OCI-LY7 (cell line): ENCODE results near the gene PXDC1. TPM values are rescaled to one million over a fixed set of nuclear protein-coding genes. Genes with fewer than 3 reads are reported as not detected.

Experiments used
- BruUV-seq: library from RNA; stranded (reverse); fragments of 400-500 nt; replicated peaks from 2 replicates; lab custom pipeline; 2021; lab: Mats Ljungman, UMichigan
- CTCF ChIA-PET: fragments of 300-600 bp; sonication (Branson Sonifier 250); formaldehyde crosslinking; loops from one replicate; lab custom pipeline; 2022; ENCODE audit warnings: antibody characterized with exemption; ENCODE audit not compliant: unreplicated experiment; lab: Charles Lee
- POLR2A ChIA-PET: fragments of 300-600 bp; sonication (Branson Sonifier 250); formaldehyde crosslinking; loops from one replicate; lab custom pipeline; 2022; ENCODE audit warnings: antibody characterized with exemption; lab: Charles Lee
- DNase-seq: peaks from one replicate; pipeline ENCODE4 v3.0.0-alpha.2; 2015; ENCODE audit warnings: low spot score
- H2AFZ ChIP-seq: fragments of 200-600 bp; sonication (generic), shearing (Covaris generic); 2 replicates; pipeline ENCODE4 v1.6.1; 2014; ENCODE audit warnings: mild to moderate bottlenecking, antibody characterized with exemption, low read length, moderate library complexity
- H3K27ac ChIP-seq: fragments of 200-600 bp; sonication (generic); 2 replicates; pipeline ENCODE4 v1.5.1; 2014; ENCODE audit warnings: mixed run types, low read depth, mild to moderate bottlenecking, moderate library complexity, low read length, inconsistent platforms; ENCODE audit not compliant: poor library complexity, severe bottlenecking
- H3K36me3 ChIP-seq: fragments of 200-600 bp; sonication (generic); 2 replicates; pipeline ENCODE4 v1.6.1; 2014; ENCODE audit warnings: mild to moderate bottlenecking, antibody characterized with exemption, low read length, moderate library complexity, mixed read lengths; ENCODE audit not compliant: insufficient read depth
- H3K4me1 ChIP-seq: fragments of 200-600 bp; sonication (generic); 2 replicates; pipeline ENCODE4 v1.5.1; 2014; ENCODE audit warnings: mild to moderate bottlenecking, low read length; ENCODE audit not compliant: insufficient read depth, poor library complexity, severe bottlenecking
- H3K4me2 ChIP-seq: fragments of 200-600 bp; sonication (generic); 2 replicates; pipeline ENCODE4 v1.6.1; 2014; ENCODE audit warnings: mild to moderate bottlenecking, low read length
- H3K4me3 ChIP-seq: fragments of 200-600 bp; sonication (generic); 2 replicates; pipeline ENCODE4 v1.5.1; 2014; ENCODE audit warnings: mild to moderate bottlenecking, low read depth, low read length; ENCODE audit not compliant: poor library complexity, severe bottlenecking
- H3K79me2 ChIP-seq: fragments of 200-600 bp; sonication (generic); 2 replicates; pipeline ENCODE4 v1.6.1; 2016; ENCODE audit warnings: low read depth, mild to moderate bottlenecking, low read length, moderate library complexity, mixed read lengths; ENCODE audit not compliant: insufficient read depth
- H3K9me2 ChIP-seq: fragments of 200-600 bp; sonication (generic); 2 replicates; pipeline ENCODE4 v1.6.1; 2016; ENCODE audit warnings: mild to moderate bottlenecking, low read length, mixed read lengths; ENCODE audit not compliant: insufficient read depth
- H3K9me3 ChIP-seq: fragments of 200-600 bp; sonication (generic); 2 replicates; pipeline ENCODE4 v1.6.1; 2014; ENCODE audit warnings: mild to moderate bottlenecking, mixed run types, low read length, mixed read lengths
- H4K20me1 ChIP-seq: fragments of 200-600 bp; sonication (generic); 2 replicates; pipeline ENCODE4 v1.6.1; 2014; ENCODE audit warnings: mild to moderate bottlenecking, antibody characterized with exemption, low read length, moderate library complexity, mixed read lengths; ENCODE audit not compliant: insufficient read depth
- CTCF ChIP-seq: fragments of 200-600 bp; sonication (generic); conservative IDR thresholded peaks from 2 replicates; pipeline ENCODE4 v1.5.1; 2014; ENCODE audit warnings: mild to moderate bottlenecking, antibody characterized with exemption, low read length, moderate library complexity, mixed read lengths
- EZH2phosphoT487 ChIP-seq: fragments of 200-600 bp; sonication (generic); IDR thresholded peaks from 2 replicates; pipeline ENCODE4 v1.6.1; 2018; ENCODE audit warnings: low read depth, borderline replicate concordance, mild to moderate bottlenecking, mixed run types, antibody characterized with exemption, low read length, moderate library complexity, mixed read lengths
- intact Hi-C: fragments of 100-400 bp; cut with micrococcal nuclease; formaldehyde crosslinking; loops from one replicate; pipeline ENCODE4 v1.10.0; 2022; ENCODE audit not compliant: unreplicated experiment
- total RNA-seq, 2 experiments: library from RNA; depleted of rRNA in 1 of 2; stranded (reverse); fragments of >200 nt in 1 of 2; shearing (Covaris generic) in 1 of 2; gene quantifications; 2 replicates each; pipeline ENCODE4 v1.2.3, GENCODE V29; 2014 to 2022

PXDC1 gene
- total RNA-seq, 2 experiments from 2014 or later, result not detected

DNA sequence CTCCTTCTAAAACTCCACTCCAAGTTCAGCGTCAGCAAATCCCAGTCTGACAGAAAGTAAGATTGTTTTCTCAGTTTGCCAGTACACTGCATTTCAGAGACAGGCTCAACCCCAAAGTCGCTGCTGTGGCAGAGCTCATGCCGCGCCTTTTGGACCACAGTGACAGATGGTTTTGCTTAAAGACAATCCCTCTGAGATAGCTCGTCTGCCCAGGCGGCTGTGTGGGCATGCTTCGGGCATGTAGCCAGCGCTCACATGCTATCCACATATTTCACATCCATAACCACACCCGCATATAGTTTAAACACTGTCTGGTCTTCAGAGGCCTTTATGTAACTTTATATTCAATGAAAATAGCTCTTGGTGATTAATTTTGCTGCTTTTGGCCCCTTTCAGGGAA is 14.7 kb upstream of the PXDC1 start:
- BruUV-seq, result no TSS peak
- Histone ChIP-seq H4K20me1 (no peaks in the 10 kb centered on the region), H3K9me3 (no peaks in the 10 kb centered on the region), H2AFZ (no peak overlapping the region), H3K4me3 (no peak overlapping the region), H3K79me2 (no peaks in the 10 kb centered on the region), H3K9me2 (no peaks in the 10 kb centered on the region), H3K4me2 (no peak overlapping the region), H3K36me3 (no peaks in the 10 kb centered on the region), H3K4me1 (no peaks in the 10 kb centered on the region), H3K27ac (no peak overlapping the region)
- ChIA-PET CTCF (no interaction called here), POLR2A (no interaction called here)
- no peak for DNase-seq
- intact Hi-C loops, result no loop called here
- TF ChIP-seq CTCF (no peak), EZH2phosphoT487 (no peak)

DNA sequence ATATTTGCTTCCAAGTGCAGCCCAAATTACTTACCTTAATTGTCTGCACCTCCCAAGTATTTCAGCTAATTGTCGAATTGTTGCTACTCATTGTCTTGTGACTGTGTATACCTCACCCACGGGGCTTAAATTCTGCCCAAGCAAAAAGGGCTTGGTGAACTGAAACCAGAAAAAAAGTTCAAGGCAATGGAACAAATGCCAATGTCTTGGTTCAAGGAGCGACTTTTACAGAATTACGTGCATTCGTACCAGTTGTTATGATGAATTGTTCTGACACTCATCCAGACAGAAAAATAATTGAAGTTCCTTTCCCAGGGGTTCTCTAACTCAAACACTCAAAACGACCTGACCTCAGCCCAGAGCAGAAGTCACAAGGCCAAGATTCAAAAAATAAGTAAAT is 13.9 kb upstream of the PXDC1 start:
- Histone ChIP-seq H3K36me3 (no peaks in the 10 kb centered on the region), H3K9me3 (no peaks in the 10 kb centered on the region), H4K20me1 (no peaks in the 10 kb centered on the region), H3K79me2 (no peaks in the 10 kb centered on the region), H3K9me2 (no peaks in the 10 kb centered on the region), H3K4me2 (no peak overlapping the region), H2AFZ (no peak overlapping the region), H3K4me3 (no peak overlapping the region), H3K4me1 (no peaks in the 10 kb centered on the region), H3K27ac (no peak overlapping the region)
- no TSS peak for BruUV-seq
- ChIA-PET POLR2A (no interaction called here), CTCF (no interaction called here)
- no peak for TF ChIP-seq EZH2phosphoT487
- intact Hi-C loops, result no loop called here
- no peak for DNase-seq

DNA sequence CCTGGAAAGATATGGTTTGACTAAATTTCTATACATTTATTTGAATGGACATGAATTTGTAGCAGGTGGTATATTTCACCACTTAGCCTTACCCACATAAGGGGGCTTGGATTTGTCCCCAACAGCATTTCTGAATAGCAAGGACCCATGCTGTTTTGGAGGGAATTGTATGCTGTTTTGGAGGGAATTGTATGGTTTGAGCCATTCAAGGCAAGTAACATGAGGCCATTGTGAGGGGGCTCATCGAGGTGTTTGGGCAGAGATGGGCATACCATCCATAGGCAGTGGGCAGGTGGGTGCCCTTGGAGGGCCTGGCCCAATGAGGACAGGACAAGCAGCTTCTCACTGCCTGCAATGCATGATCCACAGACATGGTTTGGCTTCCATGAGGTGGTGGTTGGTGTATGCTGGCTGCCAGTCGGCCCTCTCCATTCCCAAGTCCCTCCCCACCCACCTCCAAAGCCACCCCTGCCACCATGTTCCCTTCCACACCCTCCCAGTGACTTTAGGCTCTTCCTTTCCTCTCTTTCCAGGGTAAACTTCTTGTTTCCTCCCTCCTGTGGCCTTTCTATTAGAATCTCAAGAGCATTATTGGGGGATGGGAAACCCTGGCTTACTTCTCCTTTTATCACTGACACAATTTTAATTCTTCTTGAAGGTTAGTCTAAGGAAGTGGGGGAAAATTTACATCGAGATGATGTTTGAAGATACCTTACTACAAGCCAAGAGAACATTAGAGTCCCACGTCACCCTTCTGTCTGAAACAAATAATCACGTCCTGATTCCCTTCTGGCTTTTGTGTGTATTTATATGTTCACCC is 13.2 kb upstream of the PXDC1 start:
- H3K4me3 ChIP-seq, result no peak overlapping the region
- intact Hi-C loops, result no loop called here
- no peak overlapping the region for H2AFZ ChIP-seq
- H3K36me3 ChIP-seq, result no peaks in the 10 kb centered on the region
- no peaks in the 10 kb centered on the region for H4K20me1 ChIP-seq
- H3K9me2 ChIP-seq, result no peaks in the 10 kb centered on the region
- H3K4me2 ChIP-seq, result no peak overlapping the region
- H3K9me3 ChIP-seq, result no peaks in the 10 kb centered on the region
- TF ChIP-seq CTCF, result no peak
- no peak for TF ChIP-seq EZH2phosphoT487
- no peaks in the 10 kb centered on the region for H3K4me1 ChIP-seq
- H3K27ac ChIP-seq, result no peak overlapping the region
- H3K79me2 ChIP-seq, result no peaks in the 10 kb centered on the region
- DNase-seq, result no peak
- CTCF ChIA-PET, result no interaction called here
- POLR2A ChIA-PET, result no interaction called here
- no TSS peak for BruUV-seq
